Nephron (organoid): ENCODE measurements around the gene TRIM26.

Experiments
- H3K27ac Mint-ChIP-seq, 3 experiments: 2 replicates each; pipeline ENCODE4 v1.8.0; 2020; ENCODE audit warnings: mixed read lengths in 3 of 3, mild to moderate bottlenecking in 2 of 3, moderate library complexity in 1 of 3
- H3K27me3 Mint-ChIP-seq: 2 replicates; pipeline ENCODE4 v1.8.0; 2021; ENCODE audit warnings: low read depth, mild to moderate bottlenecking, moderate library complexity, mixed read lengths
- H3K36me3 Mint-ChIP-seq: 2 replicates; pipeline ENCODE4 v1.8.0; 2020; ENCODE audit warnings: low read depth, mixed read lengths
- H3K4me1 Mint-ChIP-seq: 2 replicates; pipeline ENCODE4 v1.8.0; 2020; ENCODE audit warnings: mixed read lengths
- H3K4me3 Mint-ChIP-seq, 3 experiments: 2 replicates each; pipeline ENCODE4 v1.8.0; 2020; ENCODE audit warnings: mild to moderate bottlenecking in 3 of 3, mixed read lengths in 3 of 3, moderate library complexity in 2 of 3
- H3K9me3 Mint-ChIP-seq: 2 replicates; pipeline ENCODE4 v1.8.0; 2020; ENCODE audit warnings: mixed read lengths
- CTCF ChIP-seq, 3 experiments: fragments of 200-600 bp; sonication (generic); IDR thresholded peaks; one replicate each; pipeline ENCODE4 v1.5.0; 2021; ENCODE audit warnings: antibody characterized with exemption in 3 of 3; ENCODE audit not compliant: unreplicated experiment in 3 of 3

Gene TRIM26

GRCh38 chr6:30238178-30238795 is 25.1 kb upstream of the TRIM26 start:
- no peaks in the 10 kb centered on the region for H3K4me1 Mint-ChIP-seq
- H3K4me3 Mint-ChIP-seq: no peak overlapping the region
- no peak for TF ChIP-seq CTCF (IDR thresholded peaks at IDR 0.05; ENCODE audit: unreplicated experiment in 3 of 3)
- no peaks in the 10 kb centered on the region for H3K9me3 Mint-ChIP-seq
- H3K27me3 Mint-ChIP-seq: no peaks in the 10 kb centered on the region
- no peaks in the 10 kb centered on the region for H3K36me3 Mint-ChIP-seq
- H3K27ac Mint-ChIP-seq: no peak overlapping the region

GRCh38 chr6:30234356-30234755 is 21.1 kb upstream of the TRIM26 start:
- H3K4me1 Mint-ChIP-seq: no peaks in the 10 kb centered on the region
- H3K4me3 Mint-ChIP-seq: no peak overlapping the region
- H3K27ac Mint-ChIP-seq: no peak overlapping the region
- no peaks in the 10 kb centered on the region for H3K36me3 Mint-ChIP-seq
- no peaks in the 10 kb centered on the region for H3K9me3 Mint-ChIP-seq
- peaks cover 4% of the 10 kb centered on the region for H3K27me3 Mint-ChIP-seq
- TF ChIP-seq CTCF (IDR thresholded peaks at IDR 0.05; ENCODE audit: unreplicated experiment in 3 of 3): no peak

- Mint-ChIP-seq H3K36me3 (no peaks in the 10 kb centered on the region), H3K27ac (no peak overlapping the region), H3K4me3 (no peak overlapping the region), H3K9me3 (no peaks in the 10 kb centered on the region), H3K4me1 (no peaks in the 10 kb centered on the region), H3K27me3 (peaks cover 4% of the 10 kb centered on the region)
- no peak for TF ChIP-seq CTCF (IDR thresholded peaks at IDR 0.05; ENCODE audit: unreplicated experiment in 3 of 3)
Observed at GRCh38 chr6:30231067-30231466, 17.9 kb upstream of the TRIM26 start.

- no peaks in the 10 kb centered on the region for H3K4me1 Mint-ChIP-seq
- H3K27me3 Mint-ChIP-seq: peaks cover 3% of the 10 kb centered on the region
Observed at GRCh38 chr6:30227763-30228487, 14.7 kb upstream of the TRIM26 start.

DNA sequence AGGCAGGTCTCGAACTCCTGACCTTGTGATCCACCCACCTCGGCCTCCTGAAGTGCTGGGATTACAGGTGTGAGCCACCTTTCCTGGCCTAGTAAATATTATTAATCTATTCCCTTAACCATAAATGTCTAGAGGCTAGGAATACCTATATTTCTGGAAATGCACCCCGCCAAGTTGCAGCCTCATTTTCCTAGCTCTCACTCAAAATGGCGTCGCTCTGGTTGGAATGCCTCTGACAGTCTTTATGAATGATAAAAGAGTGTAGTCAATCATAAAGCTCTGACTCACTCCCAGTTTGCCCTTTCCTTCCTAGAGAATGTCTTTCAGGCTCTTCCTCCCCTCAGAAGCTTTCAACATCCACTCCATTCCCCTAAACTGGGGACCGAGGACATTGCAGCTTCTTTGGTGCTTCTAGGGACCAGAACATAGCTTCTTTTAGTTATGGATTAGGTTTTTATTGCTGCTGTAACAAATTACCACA is 14.1 kb upstream of the TRIM26 start:
- no peaks in the 10 kb centered on the region for H3K27me3 Mint-ChIP-seq
- no peak overlapping the region for H3K27ac Mint-ChIP-seq
- no peak overlapping the region for H3K4me3 Mint-ChIP-seq
- no peaks in the 10 kb centered on the region for H3K4me1 Mint-ChIP-seq
- peaks cover 14% of the 10 kb centered on the region for H3K9me3 Mint-ChIP-seq
- no peak for TF ChIP-seq CTCF (IDR thresholded peaks at IDR 0.05; ENCODE audit: unreplicated experiment in 3 of 3)
- peaks cover 9% of the 10 kb centered on the region for H3K36me3 Mint-ChIP-seq

More at GRCh38 chr6:30227763-30228487, 14.7 kb upstream of the TRIM26 start:
- Mint-ChIP-seq H3K36me3 (peaks cover 6% of the 10 kb centered on the region), H3K27ac (no peak overlapping the region), H3K4me3 (no peak overlapping the region), H3K9me3 (peaks cover 9% of the 10 kb centered on the region)
- TF ChIP-seq CTCF (IDR thresholded peaks at IDR 0.05; ENCODE audit: unreplicated experiment in 3 of 3): no peak
